22Rv1 (cell line): ENCODE results near the gene TRIM29.

Experiments used
- H3K27ac ChIP-seq: fragments of 450-650 bp; 2 replicates; pipeline ENCODE4 v1.5.1; 2017
- CTCF ChIP-seq: fragments of 450-650 bp; IDR thresholded peaks from 2 replicates; pipeline ENCODE4 v1.5.1; 2017; ENCODE audit warnings: mild to moderate bottlenecking
- ZFX ChIP-seq: fragments of 450-650 bp; IDR thresholded peaks from 2 replicates; pipeline ENCODE4 v1.6.1; 2017; ENCODE audit warnings: antibody characterized with exemption, borderline replicate concordance

TRIM29 gene, protein sequence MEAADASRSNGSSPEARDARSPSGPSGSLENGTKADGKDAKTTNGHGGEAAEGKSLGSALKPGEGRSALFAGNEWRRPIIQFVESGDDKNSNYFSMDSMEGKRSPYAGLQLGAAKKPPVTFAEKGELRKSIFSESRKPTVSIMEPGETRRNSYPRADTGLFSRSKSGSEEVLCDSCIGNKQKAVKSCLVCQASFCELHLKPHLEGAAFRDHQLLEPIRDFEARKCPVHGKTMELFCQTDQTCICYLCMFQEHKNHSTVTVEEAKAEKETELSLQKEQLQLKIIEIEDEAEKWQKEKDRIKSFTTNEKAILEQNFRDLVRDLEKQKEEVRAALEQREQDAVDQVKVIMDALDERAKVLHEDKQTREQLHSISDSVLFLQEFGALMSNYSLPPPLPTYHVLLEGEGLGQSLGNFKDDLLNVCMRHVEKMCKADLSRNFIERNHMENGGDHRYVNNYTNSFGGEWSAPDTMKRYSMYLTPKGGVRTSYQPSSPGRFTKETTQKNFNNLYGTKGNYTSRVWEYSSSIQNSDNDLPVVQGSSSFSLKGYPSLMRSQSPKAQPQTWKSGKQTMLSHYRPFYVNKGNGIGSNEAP

DNA sequence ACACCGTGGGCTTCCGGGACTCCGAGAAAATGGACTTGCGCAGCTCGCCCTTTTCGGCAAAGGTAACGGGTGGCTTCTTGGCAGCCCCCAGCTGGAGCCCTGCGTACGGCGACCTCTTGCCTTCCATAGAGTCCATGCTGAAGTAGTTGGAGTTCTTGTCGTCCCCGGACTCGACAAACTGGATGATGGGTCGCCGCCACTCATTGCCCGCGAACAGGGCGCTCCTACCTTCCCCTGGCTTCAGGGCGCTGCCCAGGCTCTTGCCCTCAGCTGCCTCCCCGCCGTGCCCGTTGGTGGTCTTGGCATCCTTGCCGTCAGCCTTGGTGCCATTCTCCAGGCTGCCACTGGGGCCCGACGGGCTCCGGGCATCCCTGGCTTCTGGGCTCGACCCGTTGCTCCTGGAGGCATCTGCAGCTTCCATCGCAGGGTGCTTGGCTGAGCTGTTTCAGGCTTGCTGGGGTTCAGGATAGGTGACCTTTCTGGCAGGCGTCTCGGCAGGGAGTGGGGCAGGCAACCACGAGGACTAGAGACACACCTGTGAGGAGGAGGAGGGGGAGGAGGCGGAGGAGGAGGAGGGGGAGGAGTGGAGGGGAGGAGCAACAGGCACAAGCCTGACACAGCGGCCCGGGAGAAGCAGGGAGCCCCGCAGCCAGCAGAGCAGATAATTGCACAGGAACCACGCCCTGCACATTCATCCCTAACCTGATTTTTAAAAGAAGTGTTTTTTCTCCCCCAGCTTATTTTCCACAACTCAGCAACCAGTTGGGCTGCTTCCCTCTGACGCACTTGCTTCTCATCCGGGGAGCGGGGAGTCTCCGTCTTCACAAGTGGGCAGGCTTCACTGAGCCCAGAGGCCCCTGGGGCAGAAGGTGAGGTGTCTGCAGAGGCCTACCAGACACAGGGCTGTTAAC is at the start of gene TRIM29:
TSS of gene TRIM29 (minus strand) at position 503 of the 911 bp plus-strand sequence. CDS start at position 421, 82 bp downstream.
- no peak within 1 kb of the TSS for H3K27ac ChIP-seq
- TF ChIP-seq CTCF (peak; percentile 26; the same call in 1 of the 2 replicates), ZFX (no peak)

DNA sequence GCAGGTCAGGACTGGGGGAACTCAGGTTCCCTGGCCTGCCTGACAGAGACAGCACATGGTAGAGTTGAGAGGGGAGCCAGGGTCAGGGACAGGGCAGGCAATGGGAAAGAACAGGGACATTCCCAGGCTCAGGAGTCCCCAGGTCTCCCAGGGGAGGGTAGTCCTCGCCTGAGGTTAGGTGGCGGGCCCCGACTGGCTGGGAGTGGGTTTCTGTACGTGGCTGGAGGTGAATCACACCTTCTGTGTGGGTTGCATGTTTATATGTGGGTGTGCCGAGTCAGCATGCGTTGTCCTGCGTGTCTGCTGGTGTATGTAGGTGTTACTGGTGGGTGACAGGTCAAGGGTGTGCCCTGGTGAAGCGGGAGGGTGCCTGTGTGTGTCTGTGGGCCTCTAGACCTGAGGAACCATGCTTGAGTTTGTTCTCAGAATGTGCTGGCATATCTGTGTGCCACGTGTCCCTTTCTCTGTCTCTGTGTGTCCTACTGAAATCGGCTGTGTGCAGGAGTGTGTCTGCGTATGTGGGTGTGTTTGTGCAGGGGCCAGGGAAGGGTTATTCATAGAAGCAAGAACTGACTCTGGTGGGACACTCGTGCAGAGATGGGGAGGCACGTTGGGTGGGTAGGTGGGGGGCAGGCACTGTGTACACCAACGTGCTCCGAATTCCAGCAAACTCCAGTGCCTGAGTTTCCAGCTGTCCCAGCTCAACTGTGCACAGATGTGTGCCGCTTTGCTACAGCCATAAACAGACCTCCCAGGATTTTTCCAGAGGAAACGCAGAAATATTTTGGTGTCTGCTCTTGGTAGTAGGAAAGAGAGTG is 49.1 kb upstream of the TRIM29 start:
- TF ChIP-seq CTCF (no peak), ZFX (no peak)
- H3K27ac ChIP-seq = no peak overlapping the region

GRCh38 chr11:120186456-120186773 is 48.5 kb upstream of the TRIM29 start:
- no peak for TF ChIP-seq ZFX
- TF ChIP-seq CTCF = no peak

GRCh38 chr11:120185706-120186455 is 48.0 kb upstream of the TRIM29 start:
- H3K27ac ChIP-seq = no peak overlapping the region
- TF ChIP-seq CTCF (no peak), ZFX (no peak)

More at GRCh38 chr11:120186456-120186773, 48.5 kb upstream of the TRIM29 start:
- H3K27ac ChIP-seq = no peak overlapping the region

DNA sequence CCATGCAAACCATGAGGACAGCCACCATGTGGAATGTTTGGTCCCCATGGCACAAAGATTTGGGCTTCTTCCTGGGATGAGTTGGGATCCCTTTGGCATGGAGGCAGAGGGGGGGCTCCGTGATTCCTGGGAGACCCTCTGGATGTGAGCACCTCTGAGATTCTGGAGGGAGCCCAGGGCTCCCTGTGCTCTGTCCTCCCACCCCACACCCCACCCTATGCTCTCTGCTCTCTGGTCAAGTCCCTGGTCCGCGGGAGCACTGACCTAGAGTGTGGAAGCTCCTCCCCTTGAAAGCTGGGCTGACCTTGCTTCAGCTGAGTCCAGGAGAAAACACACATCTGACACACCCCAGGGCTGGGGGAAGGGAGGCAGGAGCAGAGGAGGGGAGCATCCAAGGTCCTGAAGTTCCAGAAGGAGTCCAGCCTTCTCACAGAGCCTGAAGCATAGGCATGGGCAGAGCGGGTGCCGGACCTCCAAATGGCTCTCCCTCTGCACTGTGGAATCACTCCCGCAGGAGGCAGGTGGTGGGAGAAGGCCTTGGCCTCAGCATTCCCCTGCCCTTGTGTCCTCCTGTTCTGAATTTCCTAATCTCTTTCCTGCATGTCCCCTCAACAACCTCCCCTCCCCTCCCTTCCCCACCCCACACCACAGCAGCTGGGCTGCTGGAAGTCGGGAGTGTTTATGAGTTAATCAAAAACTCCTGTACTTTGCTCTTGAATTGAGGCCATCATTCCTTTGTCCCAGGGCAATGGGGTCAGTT is 47.2 kb upstream of the TRIM29 start:
- TF ChIP-seq ZFX (no peak), CTCF (no peak)
- H3K27ac ChIP-seq = no peak overlapping the region
